HCT116 (cell line): ENCODE results near the gene ABCA1. TPM values are rescaled to one million over a fixed set of nuclear protein-coding genes. Genes with fewer than 3 reads are reported as not detected.

Source experiments
- ATAC-seq: fragments of 200-7000 bp; cut with Tn5 transposase; 2 replicates; pipeline ENCODE4 v1.9.1; 2020; ENCODE audit warnings: mild to moderate bottlenecking, moderate library complexity
- BruUV-seq: library from RNA; stranded (reverse); fragments of 400-500 nt; replicated peaks from 2 replicates; lab custom pipeline; 2021; lab: Mats Ljungman, UMichigan
- CTCF ChIA-PET: fragments of 300-600 bp; sonication (Branson Sonifier 250); formaldehyde crosslinking; loops from one replicate; lab custom pipeline; 2021; ENCODE audit warnings: antibody characterized with exemption; lab: Charles Lee
- POLR2A ChIA-PET: fragments of 300-600, 350-600 bp; sonication (Branson Sonifier 250); formaldehyde crosslinking; loops from one replicate; lab custom pipeline; 2021; ENCODE audit warnings: antibody characterized with exemption; lab: Charles Lee
- RAD21 ChIA-PET, 2 experiments: fragments of 300-600 bp; sonication (Branson Sonifier 250); formaldehyde crosslinking; loops; one replicate each; lab custom pipeline; 2023; ENCODE audit warnings: low total read pairs in 2 of 2; ENCODE audit not compliant: uncharacterized antibody in 2 of 2, unreplicated experiment in 2 of 2, low non-redundant PET in 1 of 2; lab: Charles Lee
- DNase-seq: peaks from one replicate; pipeline ENCODE4 v3.0.0-alpha.2; 2010; ENCODE audit warnings: low read depth, low spot score
- H2AFZ ChIP-seq: fragments of 200-600 bp; shearing (Covaris generic), sonication (generic); 2 replicates; pipeline ENCODE4 v1.6.1; 2017; ENCODE audit warnings: low read depth, mixed run types, mixed read lengths, antibody characterized with exemption, low read length; ENCODE audit not compliant: poor library complexity, severe bottlenecking
- H3K27ac ChIP-seq: 2 replicates; pipeline ENCODE4 v1.5.1; 2012; ENCODE audit warnings: low read depth, low read length
- H3K27me3 ChIP-seq: fragments of 200-600 bp; sonication (generic); 2 replicates; pipeline ENCODE4 v1.6.1; 2016; ENCODE audit warnings: mixed run types, low read length, mixed read lengths; ENCODE audit not compliant: insufficient read depth
- H3K36me3 ChIP-seq, 2 experiments: fragments of 200-500 bp in 1 of 2; fragments of 200-600 bp in 1 of 2; sonication (Bioruptor generic) in 1 of 2; sonication (generic) in 1 of 2; 2 replicates each; pipeline versions ENCODE4 v1.5.1 to v1.6.1; 2014 to 2016; ENCODE audit warnings: low read length in 2 of 2, inconsistent platforms in 1 of 2, mixed read lengths in 1 of 2, mixed run types in 1 of 2; ENCODE audit not compliant: insufficient read depth in 2 of 2, control insufficient read depth in 1 of 2
- H3K4me1 ChIP-seq, 2 experiments: fragments of 200-600 bp in 1 of 2; sonication (generic) in 1 of 2; 2 replicates each; pipeline versions ENCODE4 v1.5.1 to v1.6.1; 2012 to 2017; ENCODE audit warnings: low read length in 2 of 2, inconsistent platforms in 1 of 2, mild to moderate bottlenecking in 1 of 2, mixed read lengths in 1 of 2, mixed run types in 1 of 2, moderate library complexity in 1 of 2; ENCODE audit not compliant: insufficient read depth in 2 of 2, control insufficient read depth in 1 of 2
- H3K4me2 ChIP-seq: fragments of 200-600 bp; sonication (generic); 2 replicates; pipeline ENCODE4 v1.6.1; 2017; ENCODE audit warnings: mixed run types, low read length, mixed read lengths
- H3K4me3 ChIP-seq, 2 experiments: fragments of 200-600 bp in 1 of 2; sonication (generic) in 1 of 2; replicated peaks in 1 of 2; 2 replicates each; pipeline ENCODE4 v1.5.1; 2011 to 2016; ENCODE audit warnings: low read length in 2 of 2, control low read depth in 1 of 2, low read depth in 1 of 2, mild to moderate bottlenecking in 1 of 2, mixed read lengths in 1 of 2, mixed run types in 1 of 2
- H3K79me2 ChIP-seq: fragments of 200-600 bp; sonication (generic); 2 replicates; pipeline ENCODE4 v1.6.1; 2017; ENCODE audit warnings: mild to moderate bottlenecking, mixed run types, low read length, moderate library complexity, mixed read lengths; ENCODE audit not compliant: insufficient read depth
- H3K9ac ChIP-seq: fragments of 200-600 bp; sonication (generic); 2 replicates; pipeline ENCODE4 v1.6.1; 2016; ENCODE audit warnings: low read length, mixed read lengths
- H3K9me2 ChIP-seq: fragments of 200-600 bp; sonication (generic), shearing (Covaris generic); 2 replicates; pipeline ENCODE4 v1.6.1; 2017; ENCODE audit warnings: mixed run types, mild to moderate bottlenecking, moderate library complexity; ENCODE audit not compliant: insufficient read depth
- H3K9me3 ChIP-seq, 2 experiments: fragments of 200-500 bp in 1 of 2; fragments of 200-600 bp in 1 of 2; sonication (Bioruptor generic) in 1 of 2; sonication (generic) in 1 of 2; 2 replicates each; pipeline ENCODE4 v1.6.1; 2014 to 2017; ENCODE audit warnings: low read length in 2 of 2, mixed read lengths in 2 of 2, inconsistent platforms in 1 of 2, low read depth in 1 of 2, mild to moderate bottlenecking in 1 of 2, mixed run types in 1 of 2, moderate library complexity in 1 of 2; ENCODE audit not compliant: control insufficient read depth in 1 of 2, insufficient read depth in 1 of 2
- H4K20me1 ChIP-seq: fragments of 200-600 bp; sonication (generic), shearing (Covaris generic); 2 replicates; pipeline ENCODE4 v1.6.1; 2017; ENCODE audit warnings: mixed run types, mild to moderate bottlenecking, moderate library complexity; ENCODE audit not compliant: insufficient read depth
- CBX3 ChIP-seq: IDR thresholded peaks from 2 replicates; pipeline ENCODE4 v1.6.1; 2012; ENCODE audit warnings: low read depth
- EZH2phosphoT487 ChIP-seq: fragments of 200-600 bp; IDR thresholded peaks from 2 replicates; pipeline ENCODE4 v1.6.1; 2018; ENCODE audit warnings: antibody characterized with exemption, borderline replicate concordance
- POLR2A ChIP-seq: IDR thresholded peaks from 2 replicates; pipeline ENCODE4 v1.7.0; 2011; ENCODE audit warnings: borderline replicate concordance; ENCODE audit not compliant: insufficient read depth, insufficient read length; ENCODE audit errors: extremely low read depth
- POLR2AphosphoS5 ChIP-seq: IDR thresholded peaks from 2 replicates; pipeline ENCODE4 v1.6.1; 2011; ENCODE audit warnings: mild to moderate bottlenecking, low read depth, low read length, moderate library complexity
- SP1 ChIP-seq: IDR thresholded peaks from 2 replicates; pipeline ENCODE4 v1.6.1; 2012; ENCODE audit warnings: low read depth
- SRF ChIP-seq: IDR thresholded peaks from 2 replicates; pipeline ENCODE4 v1.6.1; 2012; ENCODE audit warnings: low read depth
- TCF7L2 ChIP-seq: IDR thresholded peaks from 2 replicates; pipeline ENCODE4 v1.7.0; 2011; ENCODE audit warnings: borderline replicate concordance, inconsistent platforms; ENCODE audit not compliant: insufficient read depth, insufficient read length; ENCODE audit errors: extremely low read depth
- YY1 ChIP-seq: IDR thresholded peaks from 2 replicates; pipeline ENCODE4 v1.6.1; 2011; ENCODE audit warnings: low read length, low read depth, moderate library complexity, mild to moderate bottlenecking; ENCODE audit not compliant: insufficient replicate concordance; ENCODE audit errors: extremely low read depth
- ZNF274 ChIP-seq: fragments of 200-500 bp; sonication (Bioruptor generic); IDR thresholded peaks from 2 replicates; pipeline ENCODE4 v1.6.1; 2014; ENCODE audit warnings: mild to moderate bottlenecking, low read depth, low read length, inconsistent platforms
- intact Hi-C: fragments of 100-400 bp; cut with micrococcal nuclease; formaldehyde crosslinking; loops from 2 replicates; pipeline ENCODE4 v1.10.0; 2022
- total RNA-seq: library from RNA; stranded (reverse); gene quantifications from one replicate; pipeline ENCODE4 v1.2.1, GENCODE V29; 2021; ENCODE audit not compliant: unreplicated experiment
- TF ChIP-seq, protein P1 (sequence below), 3 experiments: fragments of 200-600 bp in 1 of 3; sonication (generic) in 1 of 3; IDR thresholded peaks in 2 of 3; conservative IDR thresholded peaks in 1 of 3; 2 replicates each; pipeline ENCODE4 v1.5.1; 2012 to 2017; ENCODE audit warnings: low read depth in 2 of 3, low read length in 2 of 3, antibody characterized with exemption in 1 of 3, borderline replicate concordance in 1 of 3, control low read depth in 1 of 3, mild to moderate bottlenecking in 1 of 3, mixed read lengths in 1 of 3, mixed run types in 1 of 3, moderate library complexity in 1 of 3; ENCODE audit not compliant: insufficient read depth in 1 of 3
- TF ChIP-seq, protein P2 (sequence below): IDR thresholded peaks from 2 replicates; pipeline ENCODE4 v1.6.1; 2011; ENCODE audit warnings: mild to moderate bottlenecking, low read length, moderate library complexity; ENCODE audit not compliant: insufficient replicate concordance; ENCODE audit errors: extremely low read depth
- TF ChIP-seq, protein P3 (sequence below): IDR thresholded peaks from 2 replicates; pipeline ENCODE4 v1.6.1; 2012

Gene ABCA1
- total RNA-seq, 1 experiment from 2014 or later: 0.89 TPM

DNA sequence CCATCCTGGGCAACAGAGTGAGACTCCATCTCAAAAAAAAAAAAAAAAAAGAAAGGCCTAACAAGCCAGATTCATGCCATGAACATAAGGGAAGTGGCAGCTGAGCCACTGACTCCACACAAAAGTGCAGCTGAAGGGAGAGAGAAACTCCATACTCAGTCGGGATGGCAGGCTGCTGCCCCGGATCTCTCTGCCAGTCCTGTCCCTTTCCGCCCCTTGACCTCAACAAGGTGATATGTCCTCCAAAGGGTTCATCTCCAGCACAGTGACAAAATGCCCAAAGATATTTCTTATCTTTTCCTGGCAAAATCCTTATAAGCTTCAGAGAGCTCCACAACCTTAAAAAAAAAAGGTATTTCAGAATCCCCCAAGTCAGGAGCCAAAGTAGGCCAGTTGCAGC is 52.6 kb downstream of the ABCA1 start:
- Histone ChIP-seq H3K4me2 (no peak overlapping the region), H3K79me2 (no peaks in the 10 kb centered on the region)
- no TSS peak for BruUV-seq
- no peak for TF ChIP-seq ZNF274
- TF ChIP-seq POLR2AphosphoS5: no peak
- TF ChIP-seq, all 23 proteins: peak for 0
- ChIA-PET RAD21 (no interaction called here), POLR2A (no interaction called here), CTCF (interaction anchor here (1.2 kb wide), 1 partner anchor 12 kb away, joined by 3 read pairs; no protein-coding TSS in a partner anchor)
- no peaks in the 10 kb centered on the region for H4K20me1 ChIP-seq
- DNase-seq (no peak), ATAC-seq (no peak)
- peaks cover 0 to 4% of the 10 kb centered on the region in 2 experiments; a peak in 1 of 4 replicates for H3K4me1 ChIP-seq
- no peaks in the 10 kb centered on the region for H3K27me3 ChIP-seq
- H3K27ac ChIP-seq: no peak overlapping the region
- H3K9ac ChIP-seq: no peak overlapping the region
- no peaks in the 10 kb centered on the region for H3K9me3 ChIP-seq
- H3K9me2 ChIP-seq: no peaks in the 10 kb centered on the region
- no peak overlapping the region for H3K4me3 ChIP-seq
- no peaks in the 10 kb centered on the region for H3K36me3 ChIP-seq
- intact Hi-C loops: no loop called here
- H2AFZ ChIP-seq: no peak overlapping the region

DNA sequence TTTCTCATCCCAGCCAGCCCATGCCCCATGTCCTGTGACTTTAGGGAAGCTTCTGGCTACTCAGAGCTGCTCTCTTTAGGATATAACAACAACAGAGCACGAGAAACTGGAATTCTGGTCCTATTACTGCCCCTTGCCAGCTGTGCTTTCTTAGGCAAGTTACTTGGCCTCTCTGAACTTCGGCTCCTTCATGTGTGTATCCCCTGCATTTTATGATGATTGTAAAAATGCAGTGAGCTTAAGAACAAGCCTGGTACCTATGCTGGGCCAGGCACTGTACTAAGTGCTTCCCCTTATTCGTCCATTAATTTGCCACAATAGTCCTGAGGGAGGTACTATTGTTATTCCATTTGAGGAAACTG is 54.5 kb downstream of the ABCA1 start:
- ChIA-PET POLR2A (no interaction called here), RAD21 (no interaction called here), CTCF (no interaction called here)
- no peaks in the 10 kb centered on the region for H3K9me3 ChIP-seq
- no peaks in the 10 kb centered on the region for H3K36me3 ChIP-seq
- no peaks in the 10 kb centered on the region for H4K20me1 ChIP-seq
- no peak overlapping the region for H2AFZ ChIP-seq
- DNase-seq (no peak), ATAC-seq (no peak)
- BruUV-seq: no TSS peak
- no peak overlapping the region for H3K9ac ChIP-seq
- intact Hi-C loops: no loop called here
- no peaks in the 10 kb centered on the region for H3K79me2 ChIP-seq
- no peaks in the 10 kb centered on the region for H3K27me3 ChIP-seq
- H3K27ac ChIP-seq: no peak overlapping the region
- no peaks in the 10 kb centered on the region for H3K9me2 ChIP-seq
- no peak overlapping the region for H3K4me3 ChIP-seq
- H3K4me1 ChIP-seq: peaks cover 5 to 12% of the 10 kb centered on the region in 2 experiments; a peak in 2 of 4 replicates
- TF ChIP-seq YY1: no peak
- TF ChIP-seq, protein P1, sequence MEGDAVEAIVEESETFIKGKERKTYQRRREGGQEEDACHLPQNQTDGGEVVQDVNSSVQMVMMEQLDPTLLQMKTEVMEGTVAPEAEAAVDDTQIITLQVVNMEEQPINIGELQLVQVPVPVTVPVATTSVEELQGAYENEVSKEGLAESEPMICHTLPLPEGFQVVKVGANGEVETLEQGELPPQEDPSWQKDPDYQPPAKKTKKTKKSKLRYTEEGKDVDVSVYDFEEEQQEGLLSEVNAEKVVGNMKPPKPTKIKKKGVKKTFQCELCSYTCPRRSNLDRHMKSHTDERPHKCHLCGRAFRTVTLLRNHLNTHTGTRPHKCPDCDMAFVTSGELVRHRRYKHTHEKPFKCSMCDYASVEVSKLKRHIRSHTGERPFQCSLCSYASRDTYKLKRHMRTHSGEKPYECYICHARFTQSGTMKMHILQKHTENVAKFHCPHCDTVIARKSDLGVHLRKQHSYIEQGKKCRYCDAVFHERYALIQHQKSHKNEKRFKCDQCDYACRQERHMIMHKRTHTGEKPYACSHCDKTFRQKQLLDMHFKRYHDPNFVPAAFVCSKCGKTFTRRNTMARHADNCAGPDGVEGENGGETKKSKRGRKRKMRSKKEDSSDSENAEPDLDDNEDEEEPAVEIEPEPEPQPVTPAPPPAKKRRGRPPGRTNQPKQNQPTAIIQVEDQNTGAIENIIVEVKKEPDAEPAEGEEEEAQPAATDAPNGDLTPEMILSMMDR (IDR thresholded peaks at IDR 0.05 in 2 of 3, conservative IDR thresholded peaks at IDR 0.05 in 1 of 3; ENCODE audit: borderline replicate concordance in 1 of 3, insufficient read depth in 1 of 3, low read depth in 2 of 3, low read length in 2 of 3): no peak
- TF ChIP-seq EZH2phosphoT487: no peak
- TF ChIP-seq, protein P2, sequence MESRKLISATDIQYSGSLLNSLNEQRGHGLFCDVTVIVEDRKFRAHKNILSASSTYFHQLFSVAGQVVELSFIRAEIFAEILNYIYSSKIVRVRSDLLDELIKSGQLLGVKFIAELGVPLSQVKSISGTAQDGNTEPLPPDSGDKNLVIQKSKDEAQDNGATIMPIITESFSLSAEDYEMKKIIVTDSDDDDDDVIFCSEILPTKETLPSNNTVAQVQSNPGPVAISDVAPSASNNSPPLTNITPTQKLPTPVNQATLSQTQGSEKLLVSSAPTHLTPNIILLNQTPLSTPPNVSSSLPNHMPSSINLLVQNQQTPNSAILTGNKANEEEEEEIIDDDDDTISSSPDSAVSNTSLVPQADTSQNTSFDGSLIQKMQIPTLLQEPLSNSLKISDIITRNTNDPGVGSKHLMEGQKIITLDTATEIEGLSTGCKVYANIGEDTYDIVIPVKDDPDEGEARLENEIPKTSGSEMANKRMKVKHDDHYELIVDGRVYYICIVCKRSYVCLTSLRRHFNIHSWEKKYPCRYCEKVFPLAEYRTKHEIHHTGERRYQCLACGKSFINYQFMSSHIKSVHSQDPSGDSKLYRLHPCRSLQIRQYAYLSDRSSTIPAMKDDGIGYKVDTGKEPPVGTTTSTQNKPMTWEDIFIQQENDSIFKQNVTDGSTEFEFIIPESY: no peak
- TF ChIP-seq ZNF274: no peak
- no peak for TF ChIP-seq CBX3
- TF ChIP-seq SRF: no peak
- TF ChIP-seq TCF7L2: no peak
- TF ChIP-seq SP1: no peak
- TF ChIP-seq, protein P3, sequence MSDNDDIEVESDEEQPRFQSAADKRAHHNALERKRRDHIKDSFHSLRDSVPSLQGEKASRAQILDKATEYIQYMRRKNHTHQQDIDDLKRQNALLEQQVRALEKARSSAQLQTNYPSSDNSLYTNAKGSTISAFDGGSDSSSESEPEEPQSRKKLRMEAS: no peak
- no peak for TF ChIP-seq POLR2A
- H3K4me2 ChIP-seq: no peak overlapping the region
